ENCODE measurements around the gene ETNK2.

- TF ChIP-seq EZH2 (IDR thresholded peaks at IDR 0.05; ENCODE audit: insufficient read depth, poor library complexity, severe bottlenecking): no peak
- no peak for TF ChIP-seq EZH2phosphoT487 (IDR thresholded peaks at IDR 0.05; ENCODE audit: insufficient read depth, low read depth)
Measured at GRCh38 chr1:204151552-204152309, at the start of gene ETNK2.
